HepG2 (cell line): ENCODE measurements around the gene COX6B1. TPM values are rescaled to one million over a fixed set of nuclear protein-coding genes. Genes with fewer than 3 reads are reported as not detected.

Experiments
- CCDC6 ChIP-seq: sonication (generic); formaldehyde crosslinking; IDR thresholded peaks from 2 replicates; pipeline ENCODE4 v1.8.1; 2022; ENCODE audit warnings: mild to moderate bottlenecking, missing genetic modification reagents, moderate library complexity
- CEBPG ChIP-seq: IDR thresholded peaks from 2 replicates; pipeline ENCODE4 v1.6.1; 2016
- DR1 ChIP-seq: sonication (generic); formaldehyde crosslinking; IDR thresholded peaks from 2 replicates; pipeline ENCODE4 v1.8.0; 2021; ENCODE audit warnings: mild to moderate bottlenecking, missing genetic modification reagents, inconsistent platforms
- GTF3A ChIP-seq: sonication (generic); formaldehyde crosslinking; conservative IDR thresholded peaks from 2 replicates; pipeline ENCODE4 v1.4.0; 2020; ENCODE audit warnings: mild to moderate bottlenecking, missing genetic modification reagents
- HMG20B ChIP-seq: conservative IDR thresholded peaks from 2 replicates; pipeline ENCODE4 v1.6.1; 2016; ENCODE audit warnings: missing genetic modification reagents, missing compliant biosample characterization
- KAT8 ChIP-seq: IDR thresholded peaks from 2 replicates; pipeline ENCODE4 v1.6.1; 2016; ENCODE audit warnings: missing genetic modification reagents, missing compliant biosample characterization
- KLF12 ChIP-seq: sonication (generic); formaldehyde crosslinking; IDR thresholded peaks from 2 replicates; pipeline ENCODE4 v1.4.0; 2020; ENCODE audit warnings: missing genetic modification reagents, borderline replicate concordance
- MXD1 ChIP-seq: sonication (generic); formaldehyde crosslinking; IDR thresholded peaks from 2 replicates; pipeline ENCODE4 v1.4.0; 2020; ENCODE audit warnings: mild to moderate bottlenecking, missing genetic modification reagents
- MYC ChIP-seq: sonication (generic); formaldehyde crosslinking; IDR thresholded peaks from 2 replicates; pipeline ENCODE4 v1.9.0; 2021; ENCODE audit warnings: missing genetic modification reagents, borderline replicate concordance
- NRL ChIP-seq: sonication (generic); formaldehyde crosslinking; IDR thresholded peaks from 2 replicates; pipeline ENCODE4 v1.5.0; 2020; ENCODE audit warnings: missing genetic modification reagents, mild to moderate bottlenecking, moderate library complexity, borderline replicate concordance
- PAX8 ChIP-seq: sonication (generic); formaldehyde crosslinking; IDR thresholded peaks from 2 replicates; pipeline ENCODE4 v1.8.0; 2022; ENCODE audit warnings: mild to moderate bottlenecking, missing genetic modification reagents, borderline replicate concordance
- PRDM15 ChIP-seq: sonication (generic); formaldehyde crosslinking; IDR thresholded peaks from 2 replicates; pipeline ENCODE4 v1.4.0; 2020; ENCODE audit warnings: missing genetic modification reagents
- SMAD1 ChIP-seq: sonication (generic); formaldehyde crosslinking; IDR thresholded peaks from 2 replicates; pipeline ENCODE4 v1.4.0; 2020; ENCODE audit warnings: missing genetic modification reagents, low read depth, mild to moderate bottlenecking, borderline replicate concordance
- ZFP36L2 ChIP-seq: sonication (generic); formaldehyde crosslinking; IDR thresholded peaks from 2 replicates; pipeline ENCODE4 v1.4.0; 2020; ENCODE audit warnings: missing genetic modification reagents
- ZGPAT ChIP-seq: IDR thresholded peaks from 2 replicates; pipeline ENCODE4 v1.6.1; 2016; ENCODE audit warnings: mild to moderate bottlenecking
- ZNF143 ChIP-seq: sonication (generic); formaldehyde crosslinking; IDR thresholded peaks from 2 replicates; pipeline ENCODE4 v1.4.0; 2020; ENCODE audit warnings: missing genetic modification reagents
- ZNF232 ChIP-seq: sonication (generic); formaldehyde crosslinking; IDR thresholded peaks from 2 replicates; pipeline ENCODE4 v1.4.0; 2020; ENCODE audit warnings: missing genetic modification reagents, borderline replicate concordance
- ZNF30 ChIP-seq: sonication (generic); formaldehyde crosslinking; IDR thresholded peaks from 2 replicates; pipeline ENCODE4 v1.5.0; 2020; ENCODE audit warnings: mild to moderate bottlenecking, missing genetic modification reagents
- ZNF580 ChIP-seq: IDR thresholded peaks from 2 replicates; pipeline ENCODE4 v1.6.1; 2016; ENCODE audit warnings: low read depth, borderline replicate concordance
- ZNF589 ChIP-seq: sonication (generic); formaldehyde crosslinking; conservative IDR thresholded peaks from 2 replicates; pipeline ENCODE4 v1.8.0; 2022; ENCODE audit warnings: mild to moderate bottlenecking, moderate library complexity, missing genetic modification reagents
- ZNF605 ChIP-seq: sonication (generic); formaldehyde crosslinking; IDR thresholded peaks from 2 replicates; pipeline ENCODE4 v1.8.0; 2022; ENCODE audit warnings: mild to moderate bottlenecking, missing genetic modification reagents
- ZSCAN29 ChIP-seq: sonication (generic); formaldehyde crosslinking; conservative IDR thresholded peaks from 2 replicates; pipeline ENCODE4 v1.4.0; 2020; ENCODE audit warnings: mild to moderate bottlenecking, missing genetic modification reagents
- polyA plus RNA-seq, 8 experiments: library from polyadenylated mRNA; depleted of rRNA in 3 of 8; stranded (reverse) in 7 of 8; unstranded in 1 of 8; fragments of >200 nt; fragmentation: Illumina TruSeq in 4 of 8; extraction: Trizol in 4 of 8; gene quantifications; 2 replicates each; pipeline versions ENCODE4 v1.2.1 to v1.2.3, GENCODE V29; 2011 to 2016; ENCODE audit warnings: low read depth in 4 of 8, missing spikeins in 1 of 8, mixed read lengths in 1 of 8; ENCODE audit not compliant: insufficient read depth in 1 of 8
- total RNA-seq, 5 experiments: library from RNA; depleted of rRNA; stranded (reverse); fragments of >200 nt; fragmentation: Illumina TruSeq; extraction: Trizol; gene quantifications; 2 replicates each; pipeline ENCODE4 v1.2.3, GENCODE V29; 2016; ENCODE audit warnings: low read depth in 1 of 5

Gene COX6B1
- total and polyA plus RNA-seq, 2 of the 13 experiments (the other 11 are each of a cell fraction or from before 2014, with no cell fraction given), result 481 to 487 TPM

GRCh38 chr19:35643255-35644205 lies 4.6 kb upstream of the COX6B1 start (continued):
- TF ChIP-seq ZNF232 (CRISPR knock-in tag) (peak; percentile 64; the same call in 1 of the 2 replicates), MXD1 (CRISPR knock-in tag) (peak; percentile 76; the same call in 1 of the 2 replicates), PRDM15 (peak; percentile 49; the same call in 1 of the 2 replicates), MYC (CRISPR knock-in tag) (peak; percentile 90), HMG20B (CRISPR knock-in tag) (0 out of 2 replicates have a peak, but pooled peaks have one; percentile 41), ZNF30 (no peak), ZSCAN29 (CRISPR knock-in tag) (peak; percentile 67; the same call in 1 of the 2 replicates), ZNF580 (peak; percentile 82; the same call in 1 of the 2 replicates), CEBPG (peak; percentile 3; the same call in 1 of the 2 replicates), ZFP36L2 (CRISPR knock-in tag) (no peak), ZNF589 (CRISPR knock-in tag) (peak; percentile 79), SMAD1 (CRISPR knock-in tag) (no peak; the same call in 1 of the 2 replicates), CCDC6 (CRISPR knock-in tag) (peak; percentile 40), ZGPAT (CRISPR knock-in tag) (peak; percentile 84), PAX8 (CRISPR knock-in tag) (0 out of 2 replicates have a peak, but pooled peaks have one; percentile 79), ZNF143 (CRISPR knock-in tag) (peak; percentile 70), KLF12 (peak; percentile 71; the same call in 1 of the 2 replicates), NRL (CRISPR knock-in tag) (peak; percentile 42), ZNF605 (CRISPR knock-in tag) (peak; percentile 77), GTF3A (CRISPR knock-in tag) (0 out of 2 replicates have a peak, but pooled peaks have one; percentile 70), DR1 (peak; percentile 90), KAT8 (peak; percentile 66)
